K562 (cell line): ENCODE measurements around the gene MND1. TPM values are rescaled to one million over a fixed set of nuclear protein-coding genes. Genes with fewer than 3 reads are reported as not detected.
A peak's percentile ranks its signal among the peaks of the same experiment; 100 is the strongest.

ENCODE experiments used
- ATAC-seq: fragments of 200-7000 bp; cut with Tn5 transposase; 3 replicates; pipeline ENCODE4 v1.9.1; 2020; ENCODE audit warnings: moderate library complexity
- BruUV-seq: library from RNA; stranded (reverse); fragments of 400-500 nt; replicated peaks from 2 replicates; lab custom pipeline; 2021; lab: Mats Ljungman, UMichigan
- CTCF ChIA-PET: fragments of 300-600 bp; formaldehyde crosslinking; extraction: SDS; loops from one replicate; lab custom pipeline; 2021; ENCODE audit warnings: low intra/inter-chr PET ratio; lab: Yijun Ruan, JAX
- POLR2A ChIA-PET: fragments of 300-600, 350-650 bp; sonication (Branson Sonifier 250); formaldehyde crosslinking; extraction: SDS; loops from one replicate; lab custom pipeline; 2021; ENCODE audit warnings: antibody characterized with exemption, inconsistent platforms; lab: Yijun Ruan, JAX
- DNase-seq, 4 experiments: peaks; one replicate each; pipeline versions ENCODE4 v3.0.0 to v3.0.0-alpha.2; 2011 to 2018; ENCODE audit warnings: low spot score in 3 of 4, mixed read lengths in 3 of 4; ENCODE audit errors: extremely low read depth in 1 of 4
- FAIRE-seq: peaks from 2 replicates; lab custom pipeline; 2011; peaks lifted over from hg19 to GRCh38; lab: Jason Lieb, UNC
- H2AFZ ChIP-seq: 2 replicates; pipeline ENCODE4 v1.6.0; 2011; ENCODE audit warnings: low read depth, low read length, control low read depth, inconsistent platforms
- H3K27ac ChIP-seq: fragments of 200-600 bp; 3 replicates; pipeline ENCODE4 v1.8.0; 2011; ENCODE audit warnings: low read depth, mild to moderate bottlenecking, control low read depth, inconsistent platforms, low read length, moderate library complexity, mixed read lengths; ENCODE audit errors: extremely low read depth
- H3K27me3 ChIP-seq, 2 experiments: fragments of 300-600 bp in 1 of 2; 2 replicates in 1 of 2; 3 replicates in 1 of 2; pipeline versions ENCODE4 v1.6.0 to v1.8.0; 2011; ENCODE audit warnings: inconsistent platforms in 2 of 2, low read length in 2 of 2, mild to moderate bottlenecking in 1 of 2, mixed read lengths in 1 of 2, moderate library complexity in 1 of 2; ENCODE audit not compliant: control insufficient read depth in 2 of 2, insufficient read depth in 2 of 2
- H3K36me3 ChIP-seq: fragments of 300-600 bp; 3 replicates; pipeline ENCODE4 v1.8.0; 2011; ENCODE audit warnings: mild to moderate bottlenecking, low read length, inconsistent platforms; ENCODE audit not compliant: control insufficient read depth, insufficient read depth
- H3K4me1 ChIP-seq, 2 experiments: fragments of 200-600 bp in 1 of 2; replicated peaks in 1 of 2; 2 replicates in 1 of 2; 3 replicates in 1 of 2; pipeline versions ENCODE4 v1.5.1 to v1.8.0; 2011; ENCODE audit warnings: inconsistent platforms in 2 of 2, low read length in 2 of 2, mild to moderate bottlenecking in 1 of 2, mixed read lengths in 1 of 2, moderate library complexity in 1 of 2; ENCODE audit not compliant: control insufficient read depth in 2 of 2, insufficient read depth in 2 of 2
- H3K4me2 ChIP-seq: 2 replicates; pipeline ENCODE4 v1.6.1; 2011; ENCODE audit warnings: low read length, control low read depth, inconsistent platforms, mixed read lengths; ENCODE audit not compliant: insufficient read depth
- H3K4me3 ChIP-seq: fragments of 200-600 bp; sonication (generic), shearing (Covaris generic); 2 replicates; pipeline ENCODE4 v1.5.1; 2016; ENCODE audit warnings: control low read depth, inconsistent platforms
- H3K79me2 ChIP-seq: fragments of 200-600 bp; 3 replicates; pipeline ENCODE4 v1.8.0; 2011; ENCODE audit warnings: low read length, inconsistent platforms; ENCODE audit not compliant: control insufficient read depth, insufficient read depth
- H3K9ac ChIP-seq, 2 experiments: 2 replicates each; pipeline versions ENCODE4 v1.6.0 to v1.6.1; 2011; ENCODE audit warnings: low read depth in 2 of 2, low read length in 2 of 2, control low read depth in 1 of 2, inconsistent platforms in 1 of 2, mild to moderate bottlenecking in 1 of 2, mixed read lengths in 1 of 2; ENCODE audit not compliant: insufficient read depth in 1 of 2
- H3K9me1 ChIP-seq: one replicate; pipeline ENCODE4 v1.6.0; 2011; ENCODE audit warnings: inconsistent platforms, mild to moderate bottlenecking, low read length, moderate library complexity; ENCODE audit not compliant: control insufficient read depth, insufficient read depth
- H3K9me3 ChIP-seq: replicated peaks from 2 replicates; pipeline ENCODE4 v1.5.1; 2011; ENCODE audit warnings: low read depth, low read length, inconsistent platforms; ENCODE audit not compliant: control insufficient read depth, insufficient read depth
- H4K20me1 ChIP-seq: replicated peaks from 2 replicates; pipeline ENCODE4 v1.6.1; 2011; ENCODE audit warnings: low read length, inconsistent platforms, mixed read lengths; ENCODE audit not compliant: control insufficient read depth, insufficient read depth
- E2F3 ChIP-seq: fragments of 250-450 bp; sonication (Bioruptor Pico); IDR thresholded peaks from 2 replicates; pipeline ENCODE4 v1.4.0; 2020; ENCODE audit warnings: mild to moderate bottlenecking
- FOS ChIP-seq: IDR thresholded peaks from 3 replicates; pipeline ENCODE4 v1.6.1; 2011; ENCODE audit not compliant: insufficient read length; ENCODE audit errors: extremely low read depth
- HDAC3 ChIP-seq: fragments of 450-650 bp; IDR thresholded peaks from 2 replicates; pipeline ENCODE4 v1.6.1; 2018; ENCODE audit warnings: borderline replicate concordance, mild to moderate bottlenecking, moderate library complexity; ENCODE audit not compliant: partially characterized antibody
- HOXB6 ChIP-seq: fragments of 250-450 bp; sonication (Bioruptor Pico); IDR thresholded peaks from 2 replicates; pipeline ENCODE4 v1.5.1; 2022; ENCODE audit warnings: mild to moderate bottlenecking, borderline replicate concordance
- KDM4B ChIP-seq, 2 experiments: fragments of 450-650 bp in 1 of 2; sonication (generic) in 1 of 2; IDR thresholded peaks; 2 replicates each; pipeline ENCODE4 v1.6.1; 2016 to 2017; ENCODE audit warnings: borderline replicate concordance in 2 of 2, antibody characterized with exemption in 1 of 2, low read depth in 1 of 2, mild to moderate bottlenecking in 1 of 2
- XRCC3 ChIP-seq: fragments of 450-650 bp; IDR thresholded peaks from 2 replicates; pipeline ENCODE4 v1.6.1; 2017; ENCODE audit warnings: mild to moderate bottlenecking, moderate library complexity
- WGBS: fragments of 100-300 bp; shearing (Covaris generic); methylation state at CpG from one replicate; pipeline ENCODE4 v1.1.6; 2016; ENCODE audit warnings: low coverage, mixed read lengths; ENCODE audit not compliant: insufficient coverage; ENCODE audit errors: missing lambda C conversion rate; 5-methylcytosine and 5-hydroxymethylcytosine counted together
- in situ Hi-C: fragments of 300-500 bp; cut with MboI; formaldehyde crosslinking; loops from 4 replicates; pipeline ENCODE4 v1.15.0; 2018; ENCODE audit warnings: inconsistent platforms, mixed read lengths
- intact Hi-C: fragments of 100-400 bp; cut with micrococcal nuclease; formaldehyde crosslinking; loops from 2 replicates; pipeline ENCODE4 v1.14.2; 2022
- polyA plus RNA-seq, 8 experiments: library from polyadenylated mRNA; depleted of rRNA in 4 of 8; stranded (reverse) in 5 of 8; unstranded in 3 of 8; fragments of >200 nt; fragmentation: Nextera tagmentation in 2 of 8; fragmentation: Illumina TruSeq in 1 of 8; extraction: Ambion mirVana in 2 of 8; extraction: Trizol in 1 of 8; gene quantifications; 2 replicates each; pipeline versions ENCODE4 v1.2.1 to v1.2.3, GENCODE V29; 2011 to 2014; ENCODE audit warnings: inconsistent platforms in 1 of 8, missing spikeins in 1 of 8
- total RNA-seq, 7 experiments: library from RNA; depleted of rRNA in 6 of 7; stranded (reverse); fragments of >200 nt in 6 of 7; fragmentation: Illumina TruSeq in 2 of 7; extraction: Trizol in 2 of 7; gene quantifications; 2 replicates each; pipeline versions ENCODE4 v1.2.1 to v1.2.3, GENCODE V29; 2011 to 2021; ENCODE audit warnings: low replicate concordance in 1 of 7
- TF ChIP-seq, protein P1 (sequence below), 2 experiments: fragments of 450-650 bp in 1 of 2; sonication (generic) in 1 of 2; formaldehyde crosslinking in 1 of 2; IDR thresholded peaks in 1 of 2; conservative IDR thresholded peaks in 1 of 2; 2 replicates each; pipeline versions ENCODE4 v1.6.1 to v1.8.1; 2016 to 2023; ENCODE audit warnings: mild to moderate bottlenecking in 2 of 2, moderate library complexity in 2 of 2, inconsistent platforms in 1 of 2, missing genetic modification reagents in 1 of 2
- TF ChIP-seq, protein P2 (sequence below): fragments of 450-650 bp; formaldehyde crosslinking; IDR thresholded peaks from 2 replicates; pipeline ENCODE4 v1.4.0; 2022; ENCODE audit warnings: mild to moderate bottlenecking, moderate library complexity
- TF ChIP-seq, protein P3 (sequence below), 2 experiments: IDR thresholded peaks in 1 of 2; conservative IDR thresholded peaks in 1 of 2; 2 replicates each; pipeline ENCODE4 v1.6.1; 2016; ENCODE audit warnings: low read depth in 2 of 2, mild to moderate bottlenecking in 1 of 2, missing compliant biosample characterization in 1 of 2, missing genetic modification characterization in 1 of 2, moderate library complexity in 1 of 2
- TF ChIP-seq, protein P4 (sequence below), 2 experiments: fragments of 450-650 bp in 1 of 2; sonication (generic) in 1 of 2; formaldehyde crosslinking; conservative IDR thresholded peaks; 2 replicates each; pipeline versions ENCODE4 v1.4.0 to v1.8.1; 2020 to 2022; ENCODE audit warnings: mild to moderate bottlenecking in 1 of 2, missing genetic modification reagents in 1 of 2

Gene MND1
- total and polyA plus RNA-seq, 9 of the 15 experiments (the other 6 are each of a cell fraction or from before 2014, with no cell fraction given) = 35.3 to 94.1 (median 59.9) TPM

DNA sequence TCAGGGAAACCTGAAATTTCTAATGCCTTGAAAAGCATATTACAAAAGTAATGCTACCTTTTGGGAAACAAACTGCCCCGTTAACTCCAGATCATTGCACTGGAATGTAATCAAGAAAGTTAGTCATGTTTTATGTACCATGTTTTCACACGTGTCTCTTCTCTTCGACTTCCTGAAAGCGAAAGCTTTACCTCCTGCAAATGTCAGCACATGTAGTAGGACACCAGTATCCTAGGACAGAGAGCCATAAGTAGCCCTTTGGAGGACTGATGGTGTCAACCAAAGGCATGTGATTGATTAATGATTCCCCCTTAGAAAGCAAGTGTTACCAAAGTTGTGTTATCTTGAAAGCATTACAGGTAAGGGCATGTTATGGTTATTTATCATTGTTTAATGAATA lies 8.8 kb upstream of the MND1 start:
- Histone ChIP-seq H3K9me3 (no peaks in the 10 kb centered on the region), H3K27ac (no peak overlapping the region), H3K4me2 (0 out of 2 replicates have a peak overlapping the region, but pooled peaks have one; percentile 3), H2AFZ (peak overlapping the region; percentile 76), H3K4me1 (peaks cover 0 to 2% of the 10 kb centered on the region in 2 experiments; a peak in 1 of 5 replicates), H3K9me1 (no peaks in the 10 kb centered on the region), H3K36me3 (no peaks in the 10 kb centered on the region), H3K4me3 (no peak overlapping the region), H3K9ac (no peak overlapping the region), H3K79me2 (no peaks in the 10 kb centered on the region), H3K27me3 (peaks cover 0 to 2% of the 10 kb centered on the region in 2 experiments; a peak in 3 of 5 replicates), H4K20me1 (no peaks in the 10 kb centered on the region)
- FAIRE-seq = no peak
- intact Hi-C loops = no loop called here
- ChIA-PET POLR2A (interaction anchor here (0.5 kb wide), 1 partner anchor 29 kb away, joined by 3 read pairs; no protein-coding TSS in a partner anchor), CTCF (no interaction called here)
- in situ Hi-C loops = no loop called here
- WGBS = 12% methylated on average over 4 of the region's 4 CpGs
- peak; percentile 61 for ATAC-seq
- DNase-seq = no peak
- BruUV-seq = no TSS peak
- TF ChIP-seq E2F3 (CRISPR knock-in tag) = no peak
- TF ChIP-seq HOXB6 (CRISPR knock-in tag) = no peak
- TF ChIP-seq XRCC3 = no peak
- TF ChIP-seq, protein P1, sequence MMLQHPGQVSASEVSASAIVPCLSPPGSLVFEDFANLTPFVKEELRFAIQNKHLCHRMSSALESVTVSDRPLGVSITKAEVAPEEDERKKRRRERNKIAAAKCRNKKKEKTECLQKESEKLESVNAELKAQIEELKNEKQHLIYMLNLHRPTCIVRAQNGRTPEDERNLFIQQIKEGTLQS (IDR thresholded peaks at IDR 0.05) = no peak
- TF ChIP-seq, protein P1 (CRISPR knock-in tag; conservative IDR thresholded peaks at IDR 0.05) = no peak
- TF ChIP-seq, protein P2, sequence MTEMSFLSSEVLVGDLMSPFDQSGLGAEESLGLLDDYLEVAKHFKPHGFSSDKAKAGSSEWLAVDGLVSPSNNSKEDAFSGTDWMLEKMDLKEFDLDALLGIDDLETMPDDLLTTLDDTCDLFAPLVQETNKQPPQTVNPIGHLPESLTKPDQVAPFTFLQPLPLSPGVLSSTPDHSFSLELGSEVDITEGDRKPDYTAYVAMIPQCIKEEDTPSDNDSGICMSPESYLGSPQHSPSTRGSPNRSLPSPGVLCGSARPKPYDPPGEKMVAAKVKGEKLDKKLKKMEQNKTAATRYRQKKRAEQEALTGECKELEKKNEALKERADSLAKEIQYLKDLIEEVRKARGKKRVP = no peak
- TF ChIP-seq, protein P3, sequence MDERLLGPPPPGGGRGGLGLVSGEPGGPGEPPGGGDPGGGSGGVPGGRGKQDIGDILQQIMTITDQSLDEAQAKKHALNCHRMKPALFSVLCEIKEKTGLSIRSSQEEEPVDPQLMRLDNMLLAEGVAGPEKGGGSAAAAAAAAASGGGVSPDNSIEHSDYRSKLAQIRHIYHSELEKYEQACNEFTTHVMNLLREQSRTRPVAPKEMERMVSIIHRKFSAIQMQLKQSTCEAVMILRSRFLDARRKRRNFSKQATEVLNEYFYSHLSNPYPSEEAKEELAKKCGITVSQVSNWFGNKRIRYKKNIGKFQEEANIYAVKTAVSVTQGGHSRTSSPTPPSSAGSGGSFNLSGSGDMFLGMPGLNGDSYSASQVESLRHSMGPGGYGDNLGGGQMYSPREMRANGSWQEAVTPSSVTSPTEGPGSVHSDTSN (CRISPR knock-in tag; IDR thresholded peaks at IDR 0.05; ENCODE audit: low read depth) = no peak
- TF ChIP-seq, protein P3 (tag; conservative IDR thresholded peaks at IDR 0.05; ENCODE audit: low read depth) = peak; percentile 24; the same call in 1 of the 2 replicates
- TF ChIP-seq, protein P4, sequence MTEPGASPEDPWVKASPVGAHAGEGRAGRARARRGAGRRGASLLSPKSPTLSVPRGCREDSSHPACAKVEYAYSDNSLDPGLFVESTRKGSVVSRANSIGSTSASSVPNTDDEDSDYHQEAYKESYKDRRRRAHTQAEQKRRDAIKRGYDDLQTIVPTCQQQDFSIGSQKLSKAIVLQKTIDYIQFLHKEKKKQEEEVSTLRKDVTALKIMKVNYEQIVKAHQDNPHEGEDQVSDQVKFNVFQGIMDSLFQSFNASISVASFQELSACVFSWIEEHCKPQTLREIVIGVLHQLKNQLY (CRISPR knock-in tag; conservative IDR thresholded peaks at IDR 0.05) = no peak
- TF ChIP-seq FOS = no peak
- no peak for TF ChIP-seq KDM4B (IDR thresholded peaks at IDR 0.05; ENCODE audit: borderline replicate concordance in 2 of 2, low read depth in 1 of 2)
- TF ChIP-seq HDAC3 = no peak
